Upper lobe of left lung (tissue), 6 donors: ENCODE data around the gene AGAP1. TPM values are rescaled to one million over a fixed set of nuclear protein-coding genes. Genes with fewer than 3 reads are reported as not detected.

Experiments used
- ATAC-seq, 2 donors: fragments of 200-7000 bp; cut with Tn5 transposase; one replicate each; pipeline ENCODE4 v1.9.1; 2022; ENCODE audit warnings: mild to moderate bottlenecking in 2 of 2, moderate library complexity in 2 of 2; ENCODE audit not compliant: low FRiP score in 2 of 2
- DNase-seq, 2 donors: peaks; one replicate each; pipeline ENCODE4 v3.0.0-alpha.2; 2019 to 2020
- H3K27ac ChIP-seq, 4 donors: fragments of 200-600 bp; sonication (generic); one replicate each; pipeline ENCODE4 v1.5.1; 2016 to 2019
- H3K27me3 ChIP-seq, 4 donors: fragments of 200-600 bp; sonication (generic); one replicate each; pipeline ENCODE4 v1.5.1; 2017 to 2019
- H3K36me3 ChIP-seq, 4 donors: fragments of 200-600 bp; sonication (generic); one replicate each; pipeline ENCODE4 v1.5.1; 2016 to 2019
- H3K4me1 ChIP-seq, 4 donors: fragments of 200-600 bp; sonication (generic); one replicate each; pipeline ENCODE4 v1.5.1; 2018 to 2019
- H3K4me3 ChIP-seq, 4 donors: fragments of 200-600 bp; sonication (generic); one replicate each; pipeline ENCODE4 v1.5.1; 2017 to 2019; ENCODE audit warnings: mild to moderate bottlenecking in 2 of 4, moderate library complexity in 1 of 4
- H3K9me3 ChIP-seq, 4 donors: fragments of 200-600 bp; sonication (generic); one replicate each; pipeline ENCODE4 v1.5.1; 2018 to 2019
- CTCF ChIP-seq, 6 experiments: fragments of 450-650 bp in 4 of 6; fragments of 200-600 bp in 2 of 6; sonication (generic) in 2 of 6; IDR thresholded peaks; one replicate each; pipeline ENCODE4 v1.5.1; 2016 to 2019; ENCODE audit warnings: antibody characterized with exemption in 6 of 6
- EP300 ChIP-seq, 4 donors: sonication (generic); formaldehyde crosslinking; IDR thresholded peaks; one replicate each; pipeline ENCODE4 v1.5.1; 2017; ENCODE audit warnings: antibody characterized with exemption in 4 of 4, control low read depth in 2 of 4
- POLR2A ChIP-seq, 4 donors: fragments of 450-650 bp; IDR thresholded peaks; one replicate each; pipeline ENCODE4 v1.5.1; 2016 to 2017; ENCODE audit warnings: antibody characterized with exemption in 4 of 4, mild to moderate bottlenecking in 2 of 4
- POLR2AphosphoS5 ChIP-seq, 2 donors: sonication (generic); formaldehyde crosslinking; IDR thresholded peaks; one replicate each; pipeline ENCODE4 v1.5.1; 2017; ENCODE audit warnings: antibody characterized with exemption in 2 of 2
- WGBS, 2 donors: methylation state at CpG; one replicate each; pipeline ENCODE4 v1.1.5; 2017 to 2018; 5-methylcytosine and 5-hydroxymethylcytosine counted together
- total RNA-seq, 6 donors: library from RNA; depleted of rRNA in 4 of 6; stranded (reverse); fragments of >200 nt in 4 of 6; gene quantifications; one replicate each; pipeline versions ENCODE4 v1.1.0 to v1.2.1, GENCODE V29; 2016 to 2021
- donor health status: DM: no; HTN: no; CAD: no; lungs with moderate emphysema.
- donor health status: DM: no; HTN: yes; CAD: no; lungs with severe emphysema.

AGAP1 gene
- total RNA-seq, 6 donors from 2014 or later, result 25.5 to 45.1 (median 30.7) TPM

GRCh38 chr2:235833971-235834620 is 340.3 kb downstream of the AGAP1 start:
- TF ChIP-seq POLR2AphosphoS5 (IDR thresholded peaks at IDR 0.05) (no peak), POLR2A (IDR thresholded peaks at IDR 0.05) (no peak), EP300 (IDR thresholded peaks at IDR 0.05) (no peak), CTCF (IDR thresholded peaks at IDR 0.05) (no peak)
- no peak overlapping the region for H3K27ac ChIP-seq
- H3K27me3 ChIP-seq, result no peaks in the 10 kb centered on the region
- no peaks in the 10 kb centered on the region for H3K36me3 ChIP-seq
- DNase-seq (no peak), ATAC-seq (no peak)
- H3K4me1 ChIP-seq, result no peaks in the 10 kb centered on the region
- no peaks in the 10 kb centered on the region for H3K9me3 ChIP-seq
- whole genome bisulfite sequencing, 2 donors, result 90 to 92% methylated on average over 7 to 11 of the region's 11 CpGs
- no peak overlapping the region for H3K4me3 ChIP-seq

GRCh38 chr2:235834781-235835180 is 340.9 kb downstream of the AGAP1 start:
- Histone ChIP-seq H3K36me3 (no peaks in the 10 kb centered on the region), H3K27me3 (no peaks in the 10 kb centered on the region), H3K4me3 (no peak overlapping the region), H3K9me3 (no peaks in the 10 kb centered on the region), H3K4me1 (no peaks in the 10 kb centered on the region), H3K27ac (no peak overlapping the region)
- DNase-seq (no peak), ATAC-seq (no peak)
- 94 to 98% methylated on average over 16 of the region's 16 CpGs for WGBS, 2 donors
- TF ChIP-seq EP300 (IDR thresholded peaks at IDR 0.05), result no peak
- TF ChIP-seq POLR2A (IDR thresholded peaks at IDR 0.05), result no peak
- no peak for TF ChIP-seq CTCF (IDR thresholded peaks at IDR 0.05)

GRCh38 chr2:235835810-235836209 is 342.0 kb downstream of the AGAP1 start:
- TF ChIP-seq POLR2A (IDR thresholded peaks at IDR 0.05), result no peak
- no peak for TF ChIP-seq CTCF (IDR thresholded peaks at IDR 0.05)
- TF ChIP-seq POLR2AphosphoS5 (IDR thresholded peaks at IDR 0.05), result no peak
- no peak for TF ChIP-seq EP300 (IDR thresholded peaks at IDR 0.05)
- H3K36me3 ChIP-seq, result no peaks in the 10 kb centered on the region
- no peak overlapping the region for H3K27ac ChIP-seq
- no peaks in the 10 kb centered on the region for H3K9me3 ChIP-seq
- H3K27me3 ChIP-seq, result no peaks in the 10 kb centered on the region
- no peak overlapping the region for H3K4me3 ChIP-seq
- ATAC-seq (no peak), DNase-seq (no peak)
- H3K4me1 ChIP-seq, result no peaks in the 10 kb centered on the region
- 94 to 95% methylated on average over 6 of the region's 6 CpGs for WGBS, 2 donors

GRCh38 chr2:235836491-235836911 is 342.7 kb downstream of the AGAP1 start:
- H3K27me3 ChIP-seq, result no peaks in the 10 kb centered on the region
- H3K9me3 ChIP-seq, result no peaks in the 10 kb centered on the region
- DNase-seq (no peak), ATAC-seq (no peak)
- no peak overlapping the region for H3K4me3 ChIP-seq
- H3K27ac ChIP-seq, result no peak overlapping the region
- TF ChIP-seq CTCF (IDR thresholded peaks at IDR 0.05), result no peak
- WGBS, 2 donors, result 69 to 75% methylated on average over 7 of the region's 7 CpGs
- no peaks in the 10 kb centered on the region for H3K36me3 ChIP-seq
- no peaks in the 10 kb centered on the region for H3K4me1 ChIP-seq

- H3K27me3 ChIP-seq, result no peaks in the 10 kb centered on the region
- DNase-seq, result no peak
- no peaks in the 10 kb centered on the region for H3K4me1 ChIP-seq
- no peak for ATAC-seq
- WGBS, 2 donors, result 93% methylated on average over 8 to 11 of the region's 11 CpGs
- no peaks in the 10 kb centered on the region for H3K36me3 ChIP-seq
- no peaks in the 10 kb centered on the region for H3K9me3 ChIP-seq
- no peak overlapping the region for H3K27ac ChIP-seq
- TF ChIP-seq POLR2AphosphoS5 (IDR thresholded peaks at IDR 0.05) (no peak), EP300 (IDR thresholded peaks at IDR 0.05) (no peak), POLR2A (IDR thresholded peaks at IDR 0.05) (no peak), CTCF (IDR thresholded peaks at IDR 0.05) (no peak)
- H3K4me3 ChIP-seq, result no peak overlapping the region
Measured at GRCh38 chr2:235839226-235839625, 345.4 kb downstream of the AGAP1 start.
